Activated naive CD8-positive, alpha-beta T cell treated with anti-CD3 and anti-CD28 coated beads, Interleukin-2, amount 10 ng/mL, durations not matched to agents 7 days and 5 days (primary cell): Measurements from ENCODE around the gene OXT. TPM values are rescaled to one million over a fixed set of nuclear protein-coding genes. Genes with fewer than 3 reads are reported as not detected.
A peak's percentile ranks its signal among the peaks of the same experiment; 100 is the strongest.
"Not testable (repeated sequence)": the region's sequence is repeated elsewhere in the genome, so short reads cannot be mapped to it uniquely, and the experiment has no call there.

ENCODE experiments used
- ATAC-seq: fragments of 150-1000 bp; cut with Tn5 transposase; one replicate; pipeline ENCODE4 v1.10.0; 2021; ENCODE audit warnings: low read depth, moderate library complexity
- POLR2A ChIA-PET: fragments of 350-600 bp; sonication (Branson Sonifier 250); formaldehyde crosslinking; loops from one replicate; lab custom pipeline; 2021; ENCODE audit warnings: antibody characterized with exemption; lab: Charles Lee
- DNase-seq: peaks from one replicate; pipeline ENCODE4 v3.0.0; 2021
- H3K27ac Mint-ChIP-seq: one replicate; pipeline ENCODE4 v1.8.0; 2022; ENCODE audit warnings: mild to moderate bottlenecking, mixed read lengths
- H3K27me3 Mint-ChIP-seq: one replicate; pipeline ENCODE4 v1.8.0; 2022; ENCODE audit warnings: mild to moderate bottlenecking, moderate library complexity, mixed read lengths
- H3K36me3 Mint-ChIP-seq: one replicate; pipeline ENCODE4 v1.8.0; 2021; ENCODE audit warnings: mild to moderate bottlenecking, mixed read lengths
- H3K4me1 Mint-ChIP-seq: one replicate; pipeline ENCODE4 v1.8.0; 2021; ENCODE audit warnings: mixed read lengths
- H3K4me3 Mint-ChIP-seq: one replicate; pipeline ENCODE4 v1.8.0; 2022; ENCODE audit warnings: mild to moderate bottlenecking, moderate library complexity, mixed read lengths
- H3K9me3 Mint-ChIP-seq: one replicate; pipeline ENCODE4 v1.8.0; 2021; ENCODE audit warnings: mixed read lengths
- total RNA-seq, 2 experiments: library from RNA; stranded (reverse); gene quantifications; one replicate each; pipeline ENCODE4 v1.2.3, GENCODE V29; 2021

The OXT gene
- total RNA-seq, 2 experiments from 2014 or later, result 0.68 to 0.89 TPM

GRCh38 chr20:3068986-3069900, 2.2 kb upstream of the OXT start:
- peak; percentile 60 for ATAC-seq
- POLR2A ChIA-PET, result interaction anchor here (0.5 to 1.1 kb wide), 3 partner anchors 88 to 877 kb away, joined by 3 to 5 read pairs (median 3); no protein-coding TSS in a partner anchor
- Mint-ChIP-seq H3K27ac (no peak overlapping the region), H3K36me3 (no peaks in the 10 kb centered on the region), H3K27me3 (peaks cover 9% of the 10 kb centered on the region), H3K4me1 (peaks cover 11% of the 10 kb centered on the region), H3K4me3 (no peak overlapping the region), H3K9me3 (no peaks in the 10 kb centered on the region)
- DNase-seq, result no peak

GRCh38 chr20:3070725-3071124, 695 bp upstream of the OXT start:
- ATAC-seq, result no peak
- Mint-ChIP-seq H3K4me3 (peak overlapping the region; percentile 40), H3K36me3 (no peaks in the 10 kb centered on the region), H3K9me3 (no peaks in the 10 kb centered on the region), H3K27ac (no peak overlapping the region), H3K4me1 (peaks cover 15% of the 10 kb centered on the region), H3K27me3 (peaks cover 18% of the 10 kb centered on the region)
- POLR2A ChIA-PET, result no interaction called here
- DNase-seq, result no peak

- no peaks in the 10 kb centered on the region for H3K36me3 Mint-ChIP-seq
- peaks cover 18% of the 10 kb centered on the region for H3K27me3 Mint-ChIP-seq
- no peak for ATAC-seq
- no peaks in the 10 kb centered on the region for H3K9me3 Mint-ChIP-seq
- no peak for DNase-seq
- H3K27ac Mint-ChIP-seq, result no peak overlapping the region
- peaks cover 15% of the 10 kb centered on the region for H3K4me1 Mint-ChIP-seq
- POLR2A ChIA-PET, result interaction anchor here (1.1 kb wide), 1 partner anchor 198 kb away, joined by 3 read pairs; the partner anchor contains the start of gene PTPRA
- peak overlapping the region; percentile 25 for H3K4me3 Mint-ChIP-seq
These were observed 182 bp upstream of the OXT start for GRCh38 chr20:3071266-3071609.

GRCh38 chr20:3072530-3073250, 1.3 kb downstream of the OXT start:
- no peak for DNase-seq
- no peaks in the 10 kb centered on the region for H3K9me3 Mint-ChIP-seq
- POLR2A ChIA-PET, result interaction anchor here (1.0 to 1.1 kb wide), 2 partner anchors 20 to 200 kb away, joined by 3 read pairs; partner anchors contain the start of gene PTPRA
- H3K4me1 Mint-ChIP-seq, result peaks cover 21% of the 10 kb centered on the region
- no peak for ATAC-seq
- peaks cover 18% of the 10 kb centered on the region for H3K27me3 Mint-ChIP-seq
- H3K36me3 Mint-ChIP-seq, result no peaks in the 10 kb centered on the region
- peak overlapping the region; percentile 76 for H3K4me3 Mint-ChIP-seq
- no peak overlapping the region for H3K27ac Mint-ChIP-seq

GRCh38 chr20:3073251-3073643, 1.8 kb downstream of the OXT start:
- H3K4me3 Mint-ChIP-seq, ATAC-seq, H3K9me3 Mint-ChIP-seq, H3K36me3 Mint-ChIP-seq, DNase-seq, H3K27ac Mint-ChIP-seq: not testable (repeated sequence)
- Mint-ChIP-seq H3K4me1 (peaks cover 25% of the 10 kb centered on the region), H3K27me3 (peaks cover 22% of the 10 kb centered on the region)
- POLR2A ChIA-PET, result interaction anchor here (1.0 kb wide), 1 partner anchor 19 kb away, joined by 3 read pairs; no protein-coding TSS in a partner anchor

- Mint-ChIP-seq H3K9me3 (peaks cover 2% of the 10 kb centered on the region), H3K4me1 (peaks cover 25% of the 10 kb centered on the region), H3K27ac (no peak overlapping the region), H3K4me3 (no peak overlapping the region), H3K36me3 (no peaks in the 10 kb centered on the region), H3K27me3 (peaks cover 36% of the 10 kb centered on the region)
- POLR2A ChIA-PET, result no interaction called here
- DNase-seq, result no peak
- no peak for ATAC-seq
These were observed 3.4 kb downstream of the OXT start for GRCh38 chr20:3074812-3075211.

- Mint-ChIP-seq H3K27me3 (peaks cover 41% of the 10 kb centered on the region), H3K4me1 (peaks cover 25% of the 10 kb centered on the region)
- H3K27ac Mint-ChIP-seq, POLR2A ChIA-PET, ATAC-seq, DNase-seq, H3K4me3 Mint-ChIP-seq, H3K9me3 Mint-ChIP-seq, H3K36me3 Mint-ChIP-seq: not testable (repeated sequence)
These were observed 3.9 kb downstream of the OXT start for GRCh38 chr20:3075315-3075714.

- H3K4me3 Mint-ChIP-seq, result peak overlapping the region; percentile 33
- peak; percentile 63 for ATAC-seq
- peak overlapping the region; percentile 17 for H3K27ac Mint-ChIP-seq
- H3K9me3 Mint-ChIP-seq, result peaks cover 2% of the 10 kb centered on the region
- H3K4me1 Mint-ChIP-seq, result peaks cover 20% of the 10 kb centered on the region
- POLR2A ChIA-PET, result interaction anchor here (0.6 to 1.7 kb wide), 4 partner anchors 14 to 24 kb away, joined by 3 to 9 read pairs (median 7); no protein-coding TSS in a partner anchor
- H3K27me3 Mint-ChIP-seq, result peaks cover 58% of the 10 kb centered on the region
- no peak for DNase-seq
- no peaks in the 10 kb centered on the region for H3K36me3 Mint-ChIP-seq
These were observed 6.3 kb downstream of the OXT start for GRCh38 chr20:3077618-3078134.

GRCh38 chr20:3080939-3081388, 9.5 kb downstream of the OXT start:
- Mint-ChIP-seq H3K9me3 (peaks cover 2% of the 10 kb centered on the region), H3K4me1 (peaks cover 16% of the 10 kb centered on the region), H3K27ac (no peak overlapping the region), H3K36me3 (no peaks in the 10 kb centered on the region), H3K4me3 (no peak overlapping the region), H3K27me3 (peaks cover 61% of the 10 kb centered on the region)
- ATAC-seq (no peak), DNase-seq (no peak)
- POLR2A ChIA-PET, result interaction anchor here (0.6 kb wide), 1 partner anchor 222 kb away, joined by 3 read pairs; no protein-coding TSS in a partner anchor

- ATAC-seq (no peak), DNase-seq (no peak)
- Mint-ChIP-seq H3K27me3 (peaks cover 61% of the 10 kb centered on the region), H3K4me3 (no peak overlapping the region), H3K9me3 (peaks cover 2% of the 10 kb centered on the region), H3K36me3 (no peaks in the 10 kb centered on the region), H3K4me1 (peaks cover 16% of the 10 kb centered on the region), H3K27ac (no peak overlapping the region)
- POLR2A ChIA-PET, result interaction anchor here (0.6 kb wide), 1 partner anchor 222 kb away, joined by 3 read pairs; no protein-coding TSS in a partner anchor
These were observed 10.2 kb downstream of the OXT start for GRCh38 chr20:3081641-3082040.

- DNase-seq (no peak), ATAC-seq (peak; percentile 53)
- Mint-ChIP-seq H3K27ac (no peak overlapping the region), H3K27me3 (peaks cover 61% of the 10 kb centered on the region), H3K36me3 (no peaks in the 10 kb centered on the region), H3K4me3 (peak overlapping the region; percentile 55), H3K9me3 (peaks cover 2% of the 10 kb centered on the region), H3K4me1 (peaks cover 11% of the 10 kb centered on the region)
- POLR2A ChIA-PET, result no interaction called here
These were observed 11.0 kb downstream of the OXT start for GRCh38 chr20:3082306-3082951.
